GM23338 (cell line): Measurements from ENCODE around the gene BCDIN3D.

Experiments used
- CTCF ChIP-seq, 2 experiments: fragments of 200-600 bp in 1 of 2; sonication (generic) in 1 of 2; conservative IDR thresholded peaks; 2 replicates each; pipeline versions ENCODE4 v1.5.1 to v1.6.1; 2016 to 2017; ENCODE audit warnings: antibody characterized with exemption in 2 of 2, low read depth in 2 of 2, mild to moderate bottlenecking in 2 of 2, moderate library complexity in 1 of 2
- ETS1 ChIP-seq: IDR thresholded peaks from 2 replicates; pipeline ENCODE4 v1.6.1; 2016; ENCODE audit warnings: antibody characterized with exemption
- POLR2AphosphoS5 ChIP-seq: IDR thresholded peaks from 2 replicates; pipeline ENCODE4 v1.6.1; 2016; ENCODE audit warnings: antibody characterized with exemption, low read depth

- TF ChIP-seq CTCF (conservative IDR thresholded peaks at IDR 0.05; ENCODE audit: low read depth in 2 of 2): no peak
- no peak for TF ChIP-seq POLR2AphosphoS5
- no peak for TF ChIP-seq ETS1
Measured at GRCh38 chr12:49878021-49878420, 35.1 kb upstream of the BCDIN3D start.
